WI38 (cell line): ENCODE measurements around the gene NHEJ1.
A peak's percentile ranks its signal among the peaks of the same experiment; 100 is the strongest.

ENCODE experiments used
- H3K4me3 ChIP-seq: 2 replicates; pipeline ENCODE4 v1.5.1; 2011; ENCODE audit warnings: low read depth, mild to moderate bottlenecking, control low read depth, low read length
- CTCF ChIP-seq: IDR thresholded peaks from 2 replicates; pipeline ENCODE4 v1.5.1; 2012; ENCODE audit warnings: low read depth, mild to moderate bottlenecking, control low read depth, low read length

Gene NHEJ1

GRCh38 chr2:219119422-219120043 is 41.1 kb downstream of the NHEJ1 start:
- H3K4me3 ChIP-seq, result no peak overlapping the region
- TF ChIP-seq CTCF, result peak; percentile 63

GRCh38 chr2:219118504-219118903 is 42.1 kb downstream of the NHEJ1 start:
- TF ChIP-seq CTCF, result no peak
- H3K4me3 ChIP-seq, result no peak overlapping the region

GRCh38 chr2:219116776-219117646 is 43.6 kb downstream of the NHEJ1 start:
- TF ChIP-seq CTCF, result no peak

GRCh38 chr2:219112651-219113338 is 47.8 kb downstream of the NHEJ1 start:
- TF ChIP-seq CTCF, result no peak

More at GRCh38 chr2:219116776-219117646, 43.6 kb downstream of the NHEJ1 start:
- H3K4me3 ChIP-seq, result no peak overlapping the region

GRCh38 chr2:219112062-219112406 is 48.6 kb downstream of the NHEJ1 start:
- H3K4me3 ChIP-seq, result no peak overlapping the region
- no peak for TF ChIP-seq CTCF

More at GRCh38 chr2:219112651-219113338, 47.8 kb downstream of the NHEJ1 start:
- no peak overlapping the region for H3K4me3 ChIP-seq

GRCh38 chr2:219111375-219112061 is 49.1 kb downstream of the NHEJ1 start:
- no peak for TF ChIP-seq CTCF
- H3K4me3 ChIP-seq, result no peak overlapping the region
